Embryonic facial prominence (tissue), 1 donor: ENCODE data around the gene TCHHL1.

Experiments
- DNase-seq: peaks from one replicate; pipeline ENCODE4 v3.0.0-alpha.2; 2016; ENCODE audit errors: extremely low spot score

TCHHL1 gene

GRCh38 chr1:152038871-152039270, 50.0 kb downstream of the TCHHL1 start:
- DNase-seq = no peak

- DNase-seq = peak; percentile 64
Measured at GRCh38 chr1:152036267-152037216, 52.3 kb downstream of the TCHHL1 start, which contains the start of gene S100A11. TSS of gene S100A11 (minus strand) at chr1:152037004. CDS start at chr1:152036915, 89 bp downstream.

- DNase-seq = no peak
Measured at GRCh38 chr1:152035539-152036266, 53.2 kb downstream of the TCHHL1 start.

GRCh38 chr1:152034654-152035538, 54.0 kb downstream of the TCHHL1 start:
- peak; percentile 28 for DNase-seq

- DNase-seq = no peak
Measured at GRCh38 chr1:152034324-152034653, 54.6 kb downstream of the TCHHL1 start.
